Inflammatory macrophage treated with lipopolysaccharide for 1 hour (primary cell): ENCODE results near the gene ARHGEF17.
"Not testable (repeated sequence)": the region's sequence is repeated elsewhere in the genome, so short reads cannot be mapped to it uniquely, and the experiment has no call there.

ENCODE experiments used
- DNase-seq, 2 donors: peaks; one replicate each; pipeline ENCODE4 v3.0.0-alpha.2; 2020 to 2022

The ARHGEF17 gene

DNA sequence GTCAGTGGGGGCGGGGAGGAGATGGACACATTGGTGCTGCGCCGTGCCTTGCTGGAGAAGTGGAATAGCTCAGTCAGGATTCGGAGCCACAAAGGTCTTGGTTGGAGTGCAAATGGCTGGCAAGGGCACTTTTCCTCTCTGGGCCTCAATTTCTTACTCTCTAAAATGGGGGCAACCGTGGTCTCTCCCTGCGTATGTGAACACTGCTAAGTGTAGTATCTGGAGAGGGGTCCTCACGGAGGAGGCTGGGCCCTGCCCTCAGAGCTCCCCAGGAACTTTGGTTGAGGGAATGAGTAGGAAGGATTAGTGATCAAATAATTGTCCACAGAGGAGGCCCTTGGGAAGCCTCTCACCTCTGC lies 35.4 kb upstream of the ARHGEF17 start:
- no peak for DNase-seq

DNA sequence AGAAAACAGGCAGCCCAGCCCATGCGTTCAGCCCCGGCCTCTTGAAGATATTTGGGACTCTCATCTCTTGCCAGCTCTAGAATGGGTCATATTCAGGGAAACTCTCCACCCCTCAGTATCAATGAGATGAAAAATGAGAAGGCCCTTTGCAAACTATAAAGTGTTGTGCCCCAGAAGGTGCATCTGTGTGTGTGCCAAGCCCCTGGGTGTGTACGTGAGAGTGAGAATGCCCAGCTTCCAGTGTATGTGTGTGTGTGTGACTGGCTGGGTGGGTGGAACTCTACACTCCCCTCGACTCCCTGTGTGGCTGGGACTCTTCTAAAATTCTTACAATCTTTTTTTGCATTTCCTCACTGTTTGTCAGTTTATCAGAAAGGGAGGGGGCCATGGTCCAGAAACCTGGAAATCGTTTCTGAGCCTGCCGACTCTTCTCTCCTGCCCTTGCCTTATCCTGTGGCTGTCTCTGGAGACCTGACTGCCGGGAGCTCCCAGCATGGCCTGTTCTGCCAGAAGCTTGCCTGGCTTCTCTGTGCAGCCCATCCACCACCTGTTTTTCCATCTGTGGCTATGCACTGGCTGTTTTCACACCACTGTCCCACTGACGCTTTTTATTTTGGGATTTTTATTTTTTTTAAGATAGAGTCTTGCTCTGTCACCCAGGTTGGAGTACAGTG lies 34.7 kb upstream of the ARHGEF17 start:
- no peak for DNase-seq

- not testable (repeated sequence) for DNase-seq
Observed at GRCh38 chr11:73274191-73274590, 33.9 kb upstream of the ARHGEF17 start.

GRCh38 chr11:73274722-73275380 lies 33.2 kb upstream of the ARHGEF17 start:
- peak in 1 of 2 donors; percentile 42 for DNase-seq

- no peak for DNase-seq
Observed at GRCh38 chr11:73275381-73275750, 32.7 kb upstream of the ARHGEF17 start.

DNA sequence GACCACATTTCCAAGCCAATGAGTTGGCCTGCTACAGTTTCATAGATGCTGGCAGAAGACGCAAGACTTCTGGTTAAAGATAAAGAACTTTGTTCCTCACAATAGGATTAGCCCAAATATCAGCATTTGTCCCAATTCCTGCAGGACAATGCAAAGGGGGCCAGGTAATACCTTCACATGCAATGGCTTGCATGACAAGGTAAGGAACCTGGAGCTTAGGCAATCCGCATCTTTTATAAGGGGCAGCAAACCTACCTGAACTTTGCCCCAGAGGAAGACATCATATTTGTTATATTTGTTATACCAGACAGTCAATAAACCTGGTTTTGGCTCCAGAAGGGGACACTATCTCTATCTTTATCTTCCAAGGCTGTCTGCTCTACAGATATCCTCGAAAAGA lies 30.6 kb upstream of the ARHGEF17 start:
- DNase-seq: no peak

GRCh38 chr11:73280626-73281025 lies 27.4 kb upstream of the ARHGEF17 start:
- DNase-seq: peak in 1 of 2 donors; percentile 32

DNA sequence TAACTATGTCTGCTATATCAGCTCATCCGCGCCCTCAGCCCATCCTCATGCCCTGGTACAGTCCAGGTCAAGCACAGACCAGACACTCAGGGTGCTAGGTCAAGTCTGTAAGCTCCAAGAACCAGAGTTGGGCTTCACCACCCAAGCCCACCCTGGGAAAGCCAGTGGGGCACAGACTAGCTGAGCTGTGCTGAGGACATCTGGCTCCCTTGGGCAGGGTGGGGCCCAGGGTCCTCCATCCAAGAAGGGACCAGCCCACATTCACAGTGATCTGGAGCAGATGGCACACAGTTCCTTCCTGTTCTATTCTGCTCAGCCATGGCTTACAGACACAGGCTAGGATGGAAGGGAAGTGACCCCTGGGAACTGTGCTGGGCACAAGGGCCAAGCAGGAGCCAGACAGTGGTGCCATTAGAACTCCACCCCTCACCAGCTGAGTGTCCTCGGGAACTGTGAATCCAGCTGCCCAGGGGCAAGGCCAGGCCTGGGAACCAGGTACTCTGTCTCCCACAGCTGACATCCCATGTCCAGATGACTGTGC lies 26.8 kb upstream of the ARHGEF17 start:
- DNase-seq: no peak

GRCh38 chr11:73281796-73282660 lies 26.0 kb upstream of the ARHGEF17 start:
- no peak for DNase-seq

DNA sequence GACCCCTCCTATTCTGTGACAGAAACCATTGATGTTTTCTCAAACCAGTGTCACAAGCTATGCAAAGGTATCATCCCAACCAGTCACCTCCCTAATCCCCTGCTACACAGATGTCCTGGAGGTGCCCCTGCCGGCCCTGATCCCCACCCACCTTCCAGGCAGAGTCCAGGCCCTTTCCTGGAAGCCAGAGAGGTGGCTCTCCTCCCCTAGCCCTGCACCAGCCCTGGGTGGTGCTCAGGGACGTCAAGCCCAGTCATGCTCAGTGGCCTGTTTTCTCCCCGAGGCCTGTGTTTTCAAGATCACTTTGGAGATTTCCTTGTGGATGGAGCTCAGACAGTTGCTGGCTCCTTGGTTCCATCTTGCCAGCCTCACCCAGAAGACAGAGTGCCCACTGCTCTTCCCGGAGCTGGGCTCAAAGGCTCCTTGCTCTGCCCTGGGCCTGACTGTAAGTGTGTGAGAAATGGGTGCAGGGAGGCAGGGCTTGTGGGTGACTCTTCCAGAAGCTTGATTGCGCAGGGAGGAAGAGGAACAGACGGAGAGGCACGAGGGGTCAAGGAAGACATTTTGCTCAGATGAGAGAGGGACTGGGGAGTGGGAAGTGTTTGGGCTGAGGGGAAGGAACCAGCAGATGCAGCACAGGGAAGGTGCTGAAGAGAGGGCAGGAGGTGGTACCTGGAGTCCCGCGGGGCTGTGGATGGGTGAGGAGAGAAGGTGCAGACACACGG lies 24.6 kb upstream of the ARHGEF17 start:
- DNase-seq: peak; percentile 59 to 68

DNA sequence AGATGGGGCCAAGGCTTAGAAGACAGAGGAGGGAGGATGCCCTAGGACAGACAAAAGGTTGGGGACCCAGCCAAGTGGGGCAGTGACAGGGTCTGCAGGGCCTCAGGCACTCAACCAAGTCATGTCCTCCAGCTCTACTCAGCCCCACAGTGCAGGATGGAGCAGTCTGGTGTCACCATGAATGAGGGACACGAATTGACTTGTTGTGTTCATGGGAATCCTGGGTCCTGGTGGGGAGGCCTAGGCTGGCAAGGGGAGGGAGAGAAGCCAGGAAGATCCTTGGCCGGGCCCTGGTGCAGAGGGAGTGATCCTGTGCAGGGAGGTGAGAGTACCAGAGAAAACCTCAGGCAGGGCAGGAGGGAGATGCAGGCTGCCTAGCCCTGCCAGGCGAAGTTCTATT lies 24.0 kb upstream of the ARHGEF17 start:
- DNase-seq: no peak

- DNase-seq: no peak
Observed at GRCh38 chr11:73285721-73286120, 22.4 kb upstream of the ARHGEF17 start.

DNA sequence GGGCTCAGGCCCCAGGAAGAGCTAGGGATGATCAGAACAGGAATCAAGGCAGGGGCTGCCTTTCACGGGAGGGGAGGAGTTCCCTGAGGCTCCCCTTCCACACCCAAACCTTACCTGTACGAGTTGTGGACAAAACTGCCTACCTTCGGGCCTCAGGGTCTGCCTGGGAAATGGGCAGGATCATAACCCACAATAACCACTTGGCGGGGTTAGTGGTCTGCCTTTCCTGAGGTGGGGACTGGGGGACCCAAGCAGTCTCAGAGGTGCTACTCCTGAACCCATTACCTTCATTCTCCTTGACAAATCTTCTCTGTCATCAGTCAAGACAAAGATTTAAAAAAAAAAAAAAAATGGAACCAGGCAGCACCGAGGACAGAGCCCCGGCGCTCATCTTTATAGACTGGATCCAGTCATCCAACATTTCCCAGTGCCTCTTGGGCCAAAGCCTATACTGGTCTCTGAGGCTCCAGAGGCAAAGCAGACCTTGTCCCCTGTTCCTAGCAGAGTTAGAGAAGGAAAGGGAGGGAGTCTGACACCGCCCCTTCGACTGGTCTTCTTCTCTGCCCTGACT lies 21.8 kb upstream of the ARHGEF17 start:
- no peak for DNase-seq

- no peak for DNase-seq
Observed at GRCh38 chr11:73287400-73288101, 20.5 kb upstream of the ARHGEF17 start.

DNA sequence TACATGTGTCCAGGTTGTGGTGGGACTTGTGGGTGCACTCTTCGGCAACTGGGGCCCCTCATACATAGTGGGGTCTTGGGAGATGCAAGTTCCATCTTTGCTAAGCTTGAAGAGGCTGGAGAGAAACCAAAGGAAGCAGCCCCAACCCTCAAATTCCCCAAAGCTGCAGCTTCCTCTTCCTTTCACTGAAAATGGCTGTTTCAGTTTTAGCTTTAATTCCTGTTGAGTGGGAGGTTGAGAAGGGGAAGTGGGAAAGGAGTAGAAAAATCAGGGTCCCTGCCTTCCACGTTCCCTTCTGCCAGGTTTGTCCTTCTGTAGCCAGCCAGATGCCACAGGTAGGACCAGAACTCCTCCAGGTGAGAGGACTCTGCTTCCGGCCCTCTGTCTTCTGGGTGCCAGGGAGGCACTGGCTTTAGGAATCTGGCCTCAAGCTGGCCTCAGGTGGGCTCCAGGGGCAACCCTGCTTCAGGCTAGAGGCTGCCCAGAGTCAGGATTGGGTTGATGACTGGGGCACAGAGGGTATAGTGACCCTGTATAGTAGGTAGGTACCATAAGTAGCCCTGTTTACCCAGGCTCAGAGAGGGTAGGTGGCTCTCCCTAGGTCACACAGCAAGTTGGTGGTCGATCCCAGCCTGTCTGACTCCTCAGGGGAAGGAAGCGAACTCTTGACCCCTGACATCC lies 19.7 kb upstream of the ARHGEF17 start:
- DNase-seq: peak; percentile 86 to 87

DNA sequence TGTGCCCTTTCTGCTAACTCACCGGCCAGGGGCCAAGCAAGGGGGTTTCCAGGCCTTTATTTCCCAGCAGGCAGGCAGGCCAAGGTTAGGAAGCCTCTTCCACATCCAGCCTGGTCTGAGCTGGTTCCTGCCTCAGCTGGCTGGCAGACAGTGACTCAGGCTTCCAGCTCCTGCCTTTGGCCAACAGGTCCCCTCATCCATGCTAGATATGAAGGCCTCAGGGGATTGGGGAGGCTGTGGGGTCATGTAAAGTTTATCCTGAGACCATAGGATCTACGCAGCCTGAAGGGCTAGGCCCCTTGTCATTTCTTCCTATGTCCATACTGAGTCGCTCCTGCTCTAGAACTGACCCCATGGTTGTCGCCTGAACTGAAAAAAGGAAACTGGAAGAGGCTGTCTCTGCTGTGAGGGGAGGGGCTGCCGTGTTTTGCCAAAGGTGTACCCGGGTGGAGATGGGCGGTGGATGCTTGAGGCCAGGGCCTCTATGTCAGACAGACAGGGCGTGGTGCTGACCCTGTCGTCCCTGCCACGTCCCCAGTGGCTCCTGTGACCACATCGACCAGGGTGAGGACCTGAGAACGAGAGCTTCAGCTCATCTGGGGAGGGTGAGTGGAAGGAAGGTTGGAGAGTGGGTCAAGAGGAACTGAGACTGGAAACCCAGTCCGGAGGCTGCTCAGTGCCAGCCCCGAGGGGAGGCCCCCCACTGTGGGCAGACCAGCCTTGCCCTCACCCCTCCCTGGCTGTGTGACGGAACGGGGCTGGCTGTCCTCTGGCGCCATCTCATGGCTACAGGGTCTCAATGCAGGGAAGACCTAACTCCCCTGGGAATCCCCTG lies 19.0 kb upstream of the ARHGEF17 start:
- peak; percentile 66 to 77 for DNase-seq

DNA sequence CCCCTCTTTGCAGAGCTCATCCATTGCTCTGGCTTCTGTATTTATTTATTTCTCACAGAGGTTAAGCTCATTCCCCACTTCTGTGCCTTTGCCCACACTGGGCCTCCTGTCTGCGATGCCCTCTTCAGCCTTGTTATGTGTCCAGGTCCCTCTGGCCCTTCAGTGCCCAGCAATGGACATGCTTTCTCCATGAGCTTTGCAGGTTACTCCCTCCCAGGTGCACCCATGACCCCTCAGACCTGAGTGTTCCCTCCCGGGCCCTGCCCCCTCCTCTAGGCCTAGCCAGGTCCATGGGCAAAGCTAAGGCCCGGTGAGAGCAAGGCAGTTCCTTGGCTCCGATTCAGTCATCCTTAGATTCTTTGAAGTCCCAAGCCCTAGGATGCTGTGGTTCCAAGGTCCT lies 17.5 kb upstream of the ARHGEF17 start:
- no peak for DNase-seq

GRCh38 chr11:73291196-73291595 lies 16.9 kb upstream of the ARHGEF17 start:
- DNase-seq: no peak

- peak; percentile 36 to 38 for DNase-seq
Observed at GRCh38 chr11:73291781-73292524, 16.1 kb upstream of the ARHGEF17 start.

GRCh38 chr11:73292525-73292894 lies 15.6 kb upstream of the ARHGEF17 start:
- DNase-seq: no peak
